Stimulated activated CD4-positive, alpha-beta T cell treated with anti-CD3 and anti-CD28 coated beads, Interleukin-12 subunit alpha, Interleukin-12 subunit beta, amount 100 ng/mL, for 24 hours (primary cell): ENCODE results near the gene CHSY1.

Source experiments
- DNase-seq, 2 experiments: peaks; one replicate each; pipeline ENCODE4 v3.0.0-alpha.2; 2020; ENCODE audit warnings: low read depth in 2 of 2

The CHSY1 gene

DNA sequence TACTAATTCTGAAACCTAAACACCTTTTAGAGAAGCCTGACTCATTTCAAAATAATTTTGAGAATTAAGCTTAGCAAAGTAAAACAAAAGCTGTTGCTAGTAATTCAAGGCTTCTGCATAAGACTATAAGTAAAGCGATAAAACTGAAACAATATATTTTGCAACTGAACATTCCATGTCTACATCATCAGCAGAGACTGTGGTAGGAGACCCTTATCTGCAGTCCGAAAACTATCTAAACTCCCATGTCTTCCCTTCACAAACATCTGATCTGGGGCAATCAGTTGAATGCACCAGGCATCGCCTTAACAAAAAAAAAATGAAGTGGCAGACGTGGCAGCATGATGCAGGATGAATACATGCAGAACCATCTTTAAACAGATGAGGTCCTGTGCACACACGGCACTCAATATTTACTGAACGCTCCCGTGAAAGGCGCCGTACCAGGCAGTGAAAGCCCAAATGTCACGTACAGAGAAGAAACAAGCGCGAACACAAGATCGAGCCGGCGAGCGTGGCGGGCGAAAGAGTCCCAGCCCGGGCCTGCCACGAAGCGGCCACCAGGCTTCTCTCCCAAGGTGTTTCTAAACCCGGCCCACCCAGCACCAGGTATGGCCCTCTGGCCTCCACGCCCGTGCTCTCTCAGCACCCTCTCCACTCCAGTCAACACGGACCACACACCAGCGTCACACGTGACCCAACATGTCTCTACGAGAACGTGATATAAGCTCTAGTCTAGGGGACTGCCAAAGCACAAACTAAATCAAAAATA lies 63.0 kb downstream of the CHSY1 start:
- no peak for DNase-seq

DNA sequence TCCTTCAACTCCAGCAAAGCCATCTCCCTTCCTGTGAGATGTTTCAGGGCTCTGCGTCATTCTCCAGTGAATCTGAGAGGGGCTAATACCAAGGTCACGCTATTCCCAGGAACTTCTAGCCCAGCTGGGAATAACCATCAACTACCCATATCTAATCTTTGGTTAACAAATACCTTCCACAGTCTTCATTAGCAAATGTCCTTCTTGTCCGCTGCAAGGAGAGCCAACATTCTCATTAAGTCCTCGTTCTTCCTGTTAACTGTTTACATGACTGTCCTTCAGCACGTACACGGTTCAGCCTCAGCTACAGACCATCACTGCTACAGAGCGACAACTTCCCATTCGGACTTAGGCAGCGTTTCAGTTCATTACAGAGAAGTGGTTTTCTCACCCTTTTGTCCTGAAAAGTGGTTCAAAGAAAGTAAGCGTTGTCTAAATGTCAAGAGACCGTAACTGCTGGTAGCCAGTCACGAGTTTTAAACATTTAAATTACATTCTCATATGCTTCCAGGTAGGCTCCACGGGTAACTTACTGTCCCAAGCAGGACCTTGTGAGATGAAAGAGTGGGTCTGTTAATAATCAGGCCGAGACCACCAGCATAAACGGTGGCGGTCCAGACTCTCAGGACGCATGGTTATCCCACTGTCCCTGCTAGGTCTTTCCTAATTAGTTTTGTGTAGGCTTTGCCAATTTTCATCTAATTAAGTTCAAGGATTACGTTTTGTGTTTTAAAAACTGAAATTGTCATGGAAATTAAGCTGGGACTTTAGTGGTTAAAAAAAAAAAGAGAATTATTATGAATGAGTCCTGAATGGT lies 63.8 kb downstream of the CHSY1 start:
- DNase-seq: no peak

DNA sequence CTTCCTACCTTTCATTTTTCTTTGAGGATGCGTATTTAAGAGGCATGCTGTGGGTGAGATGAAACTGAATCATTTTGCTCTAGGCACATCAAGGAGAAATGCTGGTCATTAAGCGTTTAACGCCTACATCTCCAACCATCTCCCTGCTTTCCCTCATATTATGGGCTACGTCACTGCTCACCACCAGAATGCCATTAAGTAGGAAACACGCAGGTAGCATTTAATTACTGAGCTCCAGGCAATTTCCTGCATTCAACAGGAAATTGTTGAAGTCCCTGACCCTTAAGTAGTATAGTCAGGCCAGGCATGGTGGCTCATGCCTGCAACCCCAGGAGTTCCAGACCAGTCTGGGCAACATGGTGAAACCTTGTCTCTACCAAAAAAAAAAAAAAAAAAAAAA lies 66.1 kb downstream of the CHSY1 start:
- no peak for DNase-seq

DNA sequence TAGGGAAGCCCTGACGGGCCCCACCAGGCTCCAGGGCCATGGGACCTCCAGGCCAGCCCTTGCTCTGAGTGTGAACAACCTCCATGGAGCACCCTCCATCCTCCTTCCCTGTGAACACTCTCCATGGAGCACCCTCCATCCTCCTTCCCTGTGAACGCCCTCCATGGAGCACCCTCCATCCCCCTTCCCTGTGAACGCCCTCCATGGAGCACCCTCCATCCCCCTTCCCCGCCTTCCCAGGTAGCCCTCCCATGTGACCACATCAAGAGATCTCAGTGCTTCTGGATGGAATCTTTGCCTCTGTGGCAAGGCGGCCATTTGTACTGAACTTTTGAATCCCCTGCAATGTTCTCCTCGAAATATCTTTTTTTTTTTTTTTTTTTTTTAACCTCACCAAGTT lies 66.5 kb downstream of the CHSY1 start:
- no peak for DNase-seq

DNA sequence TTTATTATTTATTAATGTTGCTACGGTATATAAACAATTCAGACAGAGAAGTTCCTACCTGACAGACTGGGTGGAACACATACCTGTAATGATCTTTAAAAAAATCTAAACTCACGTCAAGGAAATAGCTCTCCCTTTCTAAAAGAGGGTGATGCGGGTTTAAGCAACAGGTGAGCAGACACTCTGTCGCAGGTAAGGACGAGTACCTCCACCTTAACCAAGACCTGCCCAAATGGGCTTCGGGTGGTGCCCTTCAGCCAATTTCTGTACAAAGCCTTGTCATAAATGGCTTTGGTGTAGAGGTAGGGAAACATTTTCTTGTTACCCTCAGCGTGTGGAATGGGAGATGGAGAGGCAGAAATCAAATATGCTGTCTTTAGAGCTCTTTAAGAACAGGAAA lies 67.0 kb downstream of the CHSY1 start:
- DNase-seq: no peak

DNA sequence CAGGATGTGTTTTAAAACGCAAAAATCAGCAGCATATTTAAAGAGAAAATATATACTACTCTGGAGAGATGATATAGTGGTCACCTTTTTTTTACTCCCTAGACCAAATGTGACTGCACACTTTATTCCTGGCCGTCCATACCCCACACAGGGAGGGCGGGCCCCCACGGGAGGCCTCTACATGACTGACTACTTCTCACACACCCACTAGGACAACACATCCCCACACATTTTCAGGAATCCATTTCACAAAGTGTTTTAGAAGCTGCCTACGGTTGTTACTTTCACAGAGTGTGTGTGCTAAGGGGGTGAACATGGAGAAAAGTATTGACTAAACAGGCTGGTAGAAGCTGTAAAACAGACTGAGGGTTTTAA lies 67.9 kb downstream of the CHSY1 start:
- DNase-seq: no peak

DNA sequence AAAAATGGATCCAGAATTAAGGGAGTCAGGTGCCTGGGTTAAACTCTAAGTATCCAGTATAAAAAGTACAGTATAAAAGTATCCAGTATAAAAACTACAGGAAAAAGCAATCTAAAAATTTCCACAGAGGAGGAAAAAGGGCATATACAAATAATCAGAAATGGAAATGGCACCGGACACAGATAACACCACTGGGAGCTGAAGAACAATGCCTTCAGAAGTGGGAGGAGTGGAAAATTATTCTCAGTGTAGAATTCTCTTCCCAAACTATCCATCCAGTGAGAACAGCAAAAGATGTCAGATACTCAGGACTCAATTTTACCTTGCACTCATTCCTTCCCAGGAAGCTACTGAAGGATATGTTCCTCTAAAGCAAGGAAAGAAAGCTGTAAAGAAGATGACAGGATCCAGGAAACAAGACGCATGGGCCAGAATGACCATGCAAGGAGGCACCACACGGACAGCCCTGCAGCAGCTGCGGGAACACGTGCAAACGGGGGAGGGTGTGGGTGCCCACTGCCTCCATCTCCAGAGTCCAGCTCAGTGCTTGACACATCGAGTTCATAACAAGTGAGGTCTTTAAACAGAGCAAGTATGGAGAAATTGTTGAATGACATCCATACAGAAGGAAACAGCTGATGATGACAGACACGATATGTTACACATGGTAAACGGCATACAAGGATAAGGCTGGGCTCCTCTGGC lies 68.5 kb downstream of the CHSY1 start:
- no peak for DNase-seq

DNA sequence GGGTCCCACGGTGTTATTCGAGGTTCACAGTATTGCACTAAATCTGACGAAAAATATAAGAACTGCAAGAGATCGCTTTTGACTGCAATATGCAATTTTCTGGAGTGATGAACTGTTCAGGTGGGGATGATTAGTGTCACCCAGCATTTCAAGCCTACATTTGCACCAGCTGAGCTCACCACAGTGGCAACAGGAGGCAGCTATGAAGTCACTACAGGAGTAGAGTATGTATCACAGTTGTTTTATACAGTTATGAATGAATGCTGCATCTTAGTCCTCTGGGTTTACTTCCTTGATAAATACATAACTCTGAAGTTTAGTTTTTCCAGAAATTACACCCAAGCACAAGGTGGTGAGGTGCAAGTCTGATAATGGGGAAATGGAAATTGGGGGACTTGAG lies 69.6 kb downstream of the CHSY1 start:
- DNase-seq: no peak

DNA sequence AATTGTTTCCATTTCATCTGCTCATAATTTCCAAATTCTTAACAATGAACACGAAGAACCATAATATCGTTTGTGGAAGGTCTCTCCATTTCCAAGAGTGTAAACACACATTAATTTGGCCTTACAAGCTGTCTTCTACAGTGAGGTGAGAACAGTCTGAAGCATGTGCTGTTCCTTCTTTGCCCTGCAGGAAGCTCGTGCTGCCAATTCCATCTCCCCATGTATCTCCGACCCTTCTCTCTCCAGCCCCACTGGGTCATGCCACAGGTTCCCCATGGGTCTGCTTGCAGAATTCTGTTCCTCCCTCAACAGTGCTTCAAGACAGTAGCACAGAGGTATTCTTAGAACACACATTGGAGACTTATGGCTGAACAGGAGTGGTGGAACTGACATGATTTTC lies 70.5 kb downstream of the CHSY1 start:
- DNase-seq: no peak

DNA sequence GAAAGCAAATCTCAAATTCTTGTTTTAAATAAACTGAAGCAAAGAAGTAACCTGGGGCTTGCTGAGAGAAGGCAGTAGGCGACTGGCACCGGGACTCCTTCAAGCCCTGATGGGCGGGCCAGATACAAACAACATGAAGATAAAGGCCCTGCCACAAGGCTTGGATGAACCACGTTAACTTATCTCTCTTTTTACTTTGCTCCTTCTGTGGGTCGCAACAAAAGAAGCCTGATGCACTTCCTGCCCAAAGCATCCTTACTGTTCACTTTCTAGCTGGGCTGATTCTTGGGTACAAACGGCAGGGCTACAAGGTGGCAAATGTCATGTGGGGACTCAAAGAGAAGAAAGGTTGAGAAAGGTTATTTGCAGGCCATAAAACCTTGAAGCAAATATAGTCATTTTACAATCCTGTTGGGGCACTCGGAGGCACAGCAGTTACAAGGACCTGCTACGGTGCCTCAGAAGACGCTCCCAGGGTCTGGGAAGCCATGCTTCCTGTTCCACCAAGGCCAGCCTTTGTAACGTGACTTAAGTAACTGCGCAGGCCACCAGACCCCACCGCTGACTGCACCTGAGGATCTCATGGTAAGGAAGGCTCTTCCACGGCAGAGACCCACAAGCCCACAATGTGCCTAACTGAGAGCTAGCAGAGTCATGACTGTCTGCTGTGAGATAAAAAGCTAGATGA lies 71.1 kb downstream of the CHSY1 start:
- DNase-seq: no peak

DNA sequence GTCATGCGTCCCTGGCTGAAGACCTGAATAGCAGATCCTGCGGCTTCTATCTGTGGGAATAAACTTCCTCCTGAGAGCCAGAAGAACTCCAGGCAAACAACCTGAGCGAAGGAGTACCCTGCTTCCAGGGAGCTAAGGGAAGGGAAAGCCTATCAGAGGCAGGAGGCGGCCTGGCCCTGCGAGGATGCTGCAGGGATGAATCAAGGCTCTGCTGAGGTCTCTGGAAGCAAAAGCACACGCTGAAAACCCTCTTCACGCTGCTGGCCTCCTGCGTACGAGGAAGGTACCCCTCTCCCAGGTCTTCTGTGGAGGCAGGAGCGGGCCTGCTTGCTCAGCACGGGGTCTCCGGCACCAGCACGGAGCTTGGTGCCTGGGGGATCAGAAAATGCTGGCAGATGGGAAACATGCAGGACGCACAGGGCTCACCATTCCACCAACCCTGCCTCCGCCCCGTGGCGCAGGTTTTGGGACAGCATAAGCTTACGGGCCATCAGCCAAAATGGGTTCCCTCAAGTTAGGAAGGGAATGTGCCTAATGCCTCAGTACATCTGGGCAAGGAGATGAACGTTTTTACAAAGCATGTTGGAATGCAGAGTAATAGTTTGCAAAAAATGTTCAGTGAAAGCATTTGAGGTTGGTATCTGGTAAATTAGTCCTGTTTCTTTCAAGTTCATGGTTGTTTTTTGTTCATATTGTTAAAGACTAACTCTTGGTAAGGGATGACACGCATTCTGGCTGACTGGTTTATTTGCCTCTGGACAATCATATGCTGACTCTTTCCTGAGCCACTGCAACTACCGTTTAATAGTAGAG lies 72.3 kb downstream of the CHSY1 start:
- no peak for DNase-seq

DNA sequence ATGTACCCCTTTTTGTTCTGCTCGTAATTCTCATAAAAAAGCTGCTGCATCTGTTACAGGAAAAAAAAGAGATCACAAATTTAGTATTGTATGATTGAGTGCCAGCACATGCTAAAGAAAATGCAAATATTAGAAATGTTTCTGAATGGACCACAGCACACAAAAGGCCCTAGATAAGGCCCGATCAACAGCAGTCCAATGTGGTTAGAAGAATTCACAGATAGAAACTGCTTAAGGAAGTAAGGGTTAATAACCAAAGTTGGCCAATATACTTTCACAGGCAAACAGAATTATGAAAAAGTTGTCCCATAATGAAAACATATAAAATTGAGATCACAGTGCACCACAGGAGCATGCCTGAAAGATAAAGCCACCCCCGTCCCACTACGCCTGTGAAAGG lies 72.9 kb downstream of the CHSY1 start:
- DNase-seq: no peak

DNA sequence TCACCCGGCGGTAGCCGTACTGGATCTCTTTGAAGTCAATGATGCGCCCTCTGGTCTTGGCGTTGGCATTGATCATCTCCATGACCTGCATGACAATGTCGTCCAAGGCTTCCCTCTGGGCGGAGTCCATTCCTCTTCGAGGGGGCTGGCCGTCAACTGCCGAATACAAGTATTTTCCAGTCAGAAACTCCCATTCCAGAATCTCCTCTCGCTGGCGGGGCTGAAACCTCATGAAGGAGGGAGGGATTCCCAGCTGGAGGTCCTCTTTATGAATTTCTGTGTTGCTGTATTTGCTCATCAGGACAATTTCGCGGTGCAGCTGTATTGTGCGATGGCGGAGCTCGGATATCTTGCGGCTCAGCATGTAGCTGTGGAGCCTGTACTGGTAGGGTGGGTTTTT lies 73.4 kb downstream of the CHSY1 start:
- no peak for DNase-seq

DNA sequence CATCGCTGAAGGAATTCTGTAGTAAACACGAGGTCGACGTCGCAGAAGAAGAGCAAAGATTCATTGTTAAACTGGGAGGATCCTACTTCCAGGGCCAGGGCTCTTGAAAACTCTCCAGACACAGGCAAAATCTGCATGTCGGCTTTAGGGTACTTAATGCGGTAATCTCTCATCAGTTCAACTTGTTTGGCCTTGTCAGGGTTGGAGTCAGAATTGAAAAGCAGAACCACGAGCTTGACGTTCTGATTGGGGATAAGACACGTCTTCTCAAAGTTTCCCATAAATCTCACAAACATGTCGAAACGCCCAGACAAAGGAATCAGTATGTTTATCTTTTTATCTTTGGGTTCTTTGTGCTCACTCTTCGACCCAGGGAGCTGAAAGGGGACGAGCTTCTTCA lies 74.0 kb downstream of the CHSY1 start:
- no peak for DNase-seq

DNA sequence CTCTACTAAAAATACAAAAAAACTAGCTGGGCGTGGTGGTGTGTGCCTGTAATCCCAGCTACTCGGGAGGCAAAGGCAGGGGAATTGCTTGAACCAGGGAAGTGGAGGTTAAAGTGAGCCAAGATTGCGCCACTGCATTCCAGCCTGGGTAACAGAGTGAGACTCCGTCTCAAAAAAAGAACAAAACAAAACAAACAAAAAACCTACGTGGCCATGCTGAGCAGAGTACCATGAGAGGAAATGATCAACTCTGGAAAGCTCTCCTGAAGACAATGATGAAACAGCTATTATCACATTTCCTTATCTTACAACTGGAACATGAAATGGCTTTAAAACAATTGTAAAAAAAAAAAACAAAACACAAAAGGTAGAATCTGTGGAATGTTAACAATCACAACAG lies 75.2 kb downstream of the CHSY1 start:
- no peak for DNase-seq

DNA sequence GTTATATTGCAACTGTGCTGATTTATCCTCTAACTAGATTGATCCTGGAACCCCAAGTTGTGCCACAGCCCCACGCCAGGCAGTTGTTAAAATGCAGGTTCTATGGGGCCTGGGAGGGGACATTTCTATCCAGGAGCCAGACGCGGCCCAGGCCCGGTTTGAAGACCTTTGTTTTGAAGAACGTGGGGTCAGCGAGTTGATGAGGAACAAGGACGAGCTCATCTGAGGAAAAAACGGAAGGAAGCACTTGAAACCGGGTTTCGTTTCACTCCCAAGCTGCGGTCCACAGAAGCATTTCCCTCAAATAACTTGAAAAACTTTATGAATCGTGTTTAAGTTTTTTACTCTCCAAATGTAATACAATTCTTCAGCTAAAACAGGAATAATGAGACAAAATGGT lies 76.4 kb downstream of the CHSY1 start:
- DNase-seq: no peak

DNA sequence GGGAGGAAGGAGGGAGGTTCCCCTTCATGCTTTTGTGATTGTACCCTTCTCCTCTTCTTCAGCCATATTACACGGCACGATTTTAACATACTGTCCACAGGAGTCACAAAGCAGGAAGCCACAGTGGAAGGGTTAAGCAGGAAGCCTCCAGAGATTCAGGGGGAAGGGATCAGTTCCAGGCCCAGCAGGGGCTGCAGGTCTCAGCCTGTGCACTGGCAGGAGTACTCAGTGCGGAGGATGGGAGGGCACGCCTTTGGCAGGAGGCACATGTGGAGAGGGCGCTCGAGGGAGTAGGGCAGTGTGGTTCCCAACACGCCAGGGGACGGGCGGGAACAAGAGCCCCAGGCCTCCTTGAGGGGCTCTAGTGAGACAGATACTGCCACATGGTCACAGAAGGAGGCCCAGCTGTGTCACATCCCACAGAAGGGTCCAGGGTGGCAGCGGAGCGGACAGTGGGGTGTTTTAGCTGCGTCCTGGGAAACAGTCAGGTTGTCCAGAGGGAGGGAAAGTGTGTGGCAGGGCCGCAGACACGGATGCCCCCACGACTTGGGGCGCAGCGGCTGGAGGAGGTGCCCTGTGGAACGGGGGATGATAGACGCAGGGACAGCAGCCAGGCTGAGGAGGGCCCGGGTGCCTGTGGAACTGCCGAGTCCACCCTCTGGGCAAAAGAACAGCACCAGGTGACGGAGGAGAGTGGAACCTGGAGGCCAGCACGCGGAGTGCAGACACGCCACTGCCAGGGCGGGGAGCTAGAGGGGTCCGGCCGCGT lies 77.5 kb downstream of the CHSY1 start:
- no peak for DNase-seq

DNA sequence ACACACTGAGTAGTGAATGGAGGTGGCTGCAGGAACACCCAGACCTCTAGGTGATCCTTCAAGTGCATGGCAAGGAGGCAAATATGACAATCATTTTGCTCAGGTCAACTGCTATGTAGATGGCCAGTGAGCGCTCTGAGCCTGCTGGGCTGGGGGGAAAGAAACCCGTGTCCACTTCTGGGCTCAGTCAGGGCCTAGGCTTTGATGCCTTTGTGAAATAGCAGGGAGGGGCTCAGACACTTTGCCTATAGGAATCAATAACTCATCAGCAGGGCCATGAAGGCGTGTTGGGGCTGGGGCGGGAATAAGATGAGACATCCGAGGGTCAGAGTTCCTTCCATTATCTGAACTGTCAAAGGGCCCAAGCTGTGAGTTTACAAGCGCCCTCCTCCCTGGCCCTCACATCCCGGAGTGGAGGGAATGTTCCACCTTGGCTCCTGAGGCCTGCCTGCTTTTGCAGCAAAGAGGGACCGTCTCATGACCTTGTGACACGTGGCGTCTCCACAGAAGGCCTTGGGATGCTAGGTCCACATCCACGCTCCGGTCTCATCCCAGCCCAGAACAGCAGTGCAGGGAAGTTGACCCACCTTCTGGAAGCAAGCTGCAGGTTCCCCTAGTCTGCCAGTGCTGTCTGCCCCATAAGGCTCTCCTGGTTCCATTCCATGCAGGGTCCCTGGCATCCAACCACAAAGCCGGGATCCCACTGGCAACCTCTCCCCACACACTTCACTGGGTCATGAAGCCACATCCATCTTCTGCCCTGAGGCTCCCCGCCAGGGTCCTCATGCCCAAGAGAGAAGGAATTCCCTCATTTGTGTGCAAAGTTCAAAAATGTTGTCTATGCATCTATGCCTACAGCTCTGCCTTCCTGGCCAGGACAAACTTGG lies 78.4 kb downstream of the CHSY1 start:
- DNase-seq: no peak

DNA sequence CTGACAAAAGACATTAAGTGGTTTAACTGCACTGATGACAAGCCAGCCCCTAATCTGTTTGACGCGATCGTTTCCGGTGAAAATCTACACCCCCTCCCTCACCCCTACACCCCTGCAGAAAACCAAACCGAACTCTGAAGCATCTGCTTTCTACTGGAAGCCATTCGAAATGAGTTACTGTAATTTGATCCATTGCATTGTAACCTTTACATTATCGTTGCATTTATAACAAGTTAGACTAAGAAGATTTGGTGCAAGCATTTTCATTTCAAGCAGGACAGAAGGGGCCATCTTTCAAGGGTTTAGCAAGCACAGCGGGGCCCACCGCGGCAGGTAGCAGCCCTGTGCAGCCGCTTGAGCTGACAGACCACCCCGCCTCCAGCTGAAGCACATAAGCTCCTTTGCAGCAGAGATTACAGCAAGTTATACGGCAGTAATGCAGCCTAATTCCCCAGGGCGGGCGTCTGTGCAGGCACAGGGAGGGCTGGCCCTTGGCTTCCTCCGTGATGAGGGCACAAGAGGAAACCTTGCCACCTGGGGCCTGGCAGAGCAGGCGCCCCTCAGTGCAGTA lies 79.3 kb downstream of the CHSY1 start:
- DNase-seq: no peak
